Stomach (tissue), 4 donors: Measurements from ENCODE around the gene LRP1B.

ENCODE experiments used
- CTCF ChIP-seq, 7 experiments: fragments of 450-650 bp in 4 of 7; fragments of 200-600 bp in 3 of 7; sonication (generic) in 3 of 7; IDR thresholded peaks; one replicate each; pipeline ENCODE4 v1.5.1; 2016 to 2019; ENCODE audit warnings: antibody characterized with exemption in 7 of 7, control low read depth in 2 of 7, mild to moderate bottlenecking in 1 of 7
- POLR2A ChIP-seq, 4 donors: fragments of 450-650 bp; IDR thresholded peaks; one replicate each; pipeline ENCODE4 v1.6.1; 2016; ENCODE audit warnings: antibody characterized with exemption in 4 of 4, control low read depth in 2 of 4, mild to moderate bottlenecking in 1 of 4, moderate library complexity in 1 of 4
- POLR2AphosphoS5 ChIP-seq, 3 donors: sonication (generic); formaldehyde crosslinking; IDR thresholded peaks; one replicate each; pipeline ENCODE4 v1.6.1; 2016; ENCODE audit warnings: antibody characterized with exemption in 3 of 3

- TF ChIP-seq CTCF (IDR thresholded peaks at IDR 0.05) (no peak), POLR2A (IDR thresholded peaks at IDR 0.05) (no peak), POLR2AphosphoS5 (IDR thresholded peaks at IDR 0.05) (no peak)
Observed at GRCh38 chr2:140601801-140602200, 1529.0 kb downstream of the LRP1B start.
